Measurements from ENCODE around the gene EBF4.

GRCh38 chr20:2809690-2810089 is 117.1 kb downstream of the EBF4 start:
- TF ChIP-seq POLR2A (IDR thresholded peaks at IDR 0.05) (no peak), CTCF (IDR thresholded peaks at IDR 0.05 in 4 of 5, conservative IDR thresholded peaks at IDR 0.05 in 1 of 5) (no peak)
